Mucosa of rectum (tissue), 2 donors: Measurements from ENCODE around the gene UMODL1.
A peak's percentile ranks its signal among the peaks of the same experiment; 100 is the strongest.

Experiments
- H3K27ac ChIP-seq, 2 donors: one replicate each; pipeline ENCODE4 v1.7.0; 2013; ENCODE audit warnings: inconsistent platforms in 2 of 2, low read depth in 2 of 2, low read length in 2 of 2
- H3K27me3 ChIP-seq, 2 donors: one replicate each; pipeline ENCODE4 v1.7.0; 2013; ENCODE audit warnings: low read length in 2 of 2; ENCODE audit not compliant: control insufficient read depth in 2 of 2, insufficient read depth in 2 of 2
- H3K36me3 ChIP-seq, 2 donors: one replicate each; pipeline ENCODE4 v1.7.0; 2013; ENCODE audit warnings: low read length in 2 of 2; ENCODE audit not compliant: control insufficient read depth in 2 of 2, insufficient read depth in 2 of 2
- H3K4me1 ChIP-seq, 2 donors: one replicate each; pipeline ENCODE4 v1.7.0; 2013; ENCODE audit warnings: low read length in 2 of 2, mild to moderate bottlenecking in 1 of 2; ENCODE audit not compliant: control insufficient read depth in 2 of 2, insufficient read depth in 2 of 2
- H3K4me3 ChIP-seq, 2 donors: one replicate each; pipeline ENCODE4 v1.7.0; 2013; ENCODE audit warnings: low read length in 2 of 2
- H3K9ac ChIP-seq, 2 donors: one replicate each; pipeline ENCODE4 v1.7.0; 2013; ENCODE audit warnings: low read length in 2 of 2, low read depth in 1 of 2, mild to moderate bottlenecking in 1 of 2
- H3K9me3 ChIP-seq, 2 donors: one replicate each; pipeline ENCODE4 v1.7.0; 2013; ENCODE audit warnings: low read length in 2 of 2; ENCODE audit not compliant: control insufficient read depth in 2 of 2
- donor health status: healthy.
- donor health status: Normal muscosa, but diverticular disease.

Gene UMODL1

GRCh38 chr21:42162831-42163510, 91.9 kb downstream of the UMODL1 start:
- Histone ChIP-seq H3K9me3 (no peaks in the 10 kb centered on the region), H3K9ac (no peak overlapping the region), H3K4me3 (no peak overlapping the region), H3K36me3 (no peaks in the 10 kb centered on the region), H3K27ac (no peak overlapping the region), H3K4me1 (peaks cover 9 to 16% of the 10 kb centered on the region in 2 donors), H3K27me3 (no peaks in the 10 kb centered on the region)

GRCh38 chr21:42163511-42163863, 92.4 kb downstream of the UMODL1 start:
- Histone ChIP-seq H3K9ac (no peak overlapping the region), H3K27ac (no peak overlapping the region), H3K4me3 (no peak overlapping the region), H3K36me3 (no peaks in the 10 kb centered on the region), H3K9me3 (no peaks in the 10 kb centered on the region), H3K27me3 (no peaks in the 10 kb centered on the region), H3K4me1 (peaks cover 9 to 16% of the 10 kb centered on the region in 2 donors)

GRCh38 chr21:42164064-42164789, 93.1 kb downstream of the UMODL1 start:
- Histone ChIP-seq H3K9me3 (no peaks in the 10 kb centered on the region), H3K9ac (peak overlapping the region; percentile 30 to 54), H3K27me3 (no peaks in the 10 kb centered on the region), H3K36me3 (no peaks in the 10 kb centered on the region), H3K4me3 (peak overlapping the region in 1 of 2 donors; percentile 5), H3K4me1 (peaks cover 9 to 16% of the 10 kb centered on the region in 2 donors), H3K27ac (peak overlapping the region; percentile 84 to 87)

GRCh38 chr21:42164818-42165217, 93.7 kb downstream of the UMODL1 start:
- peaks cover 9 to 16% of the 10 kb centered on the region in 2 donors for H3K4me1 ChIP-seq
- H3K36me3 ChIP-seq: no peaks in the 10 kb centered on the region
- peak overlapping the region in 1 of 2 donors; percentile 5 for H3K4me3 ChIP-seq
- peak overlapping the region; percentile 30 to 54 for H3K9ac ChIP-seq
- H3K27ac ChIP-seq: peak overlapping the region; percentile 84 to 87
- H3K9me3 ChIP-seq: no peaks in the 10 kb centered on the region
- no peaks in the 10 kb centered on the region for H3K27me3 ChIP-seq

GRCh38 chr21:42165901-42166300, 94.8 kb downstream of the UMODL1 start:
- Histone ChIP-seq H3K9me3 (no peaks in the 10 kb centered on the region), H3K27ac (no peak overlapping the region), H3K4me1 (peaks cover 11 to 27% of the 10 kb centered on the region in 2 donors), H3K9ac (no peak overlapping the region), H3K27me3 (no peaks in the 10 kb centered on the region), H3K36me3 (no peaks in the 10 kb centered on the region), H3K4me3 (no peak overlapping the region)

GRCh38 chr21:42169758-42170157, 98.6 kb downstream of the UMODL1 start:
- Histone ChIP-seq H3K9ac (peak overlapping the region in 1 of 2 donors; percentile 2), H3K4me1 (peaks cover 6 to 24% of the 10 kb centered on the region in 2 donors), H3K36me3 (no peaks in the 10 kb centered on the region), H3K9me3 (no peaks in the 10 kb centered on the region), H3K27me3 (no peaks in the 10 kb centered on the region), H3K4me3 (no peak overlapping the region), H3K27ac (peak overlapping the region; percentile 85 to 91)

- Histone ChIP-seq H3K36me3 (no peaks in the 10 kb centered on the region), H3K27ac (peak overlapping the region; percentile 85 to 91), H3K9me3 (no peaks in the 10 kb centered on the region), H3K27me3 (peaks cover 0 to 2% of the 10 kb centered on the region in 2 donors), H3K4me3 (peak overlapping the region in 1 of 2 donors; percentile 26), H3K4me1 (peaks cover 5 to 20% of the 10 kb centered on the region in 2 donors), H3K9ac (peak overlapping the region; percentile 7 to 77)
Observed at GRCh38 chr21:42171091-42172053, 100.3 kb downstream of the UMODL1 start.

GRCh38 chr21:42172596-42173483, 101.7 kb downstream of the UMODL1 start:
- Histone ChIP-seq H3K4me3 (no peak overlapping the region), H3K9me3 (no peaks in the 10 kb centered on the region), H3K9ac (no peak overlapping the region), H3K27ac (no peak overlapping the region), H3K36me3 (no peaks in the 10 kb centered on the region), H3K4me1 (peaks cover 5 to 20% of the 10 kb centered on the region in 2 donors), H3K27me3 (peaks cover 0 to 2% of the 10 kb centered on the region in 2 donors)

GRCh38 chr21:42174173-42174572, 103.1 kb downstream of the UMODL1 start:
- no peak overlapping the region for H3K27ac ChIP-seq

More at GRCh38 chr21:42174173-42174572, 103.1 kb downstream of the UMODL1 start:
- Histone ChIP-seq H3K9me3 (no peaks in the 10 kb centered on the region), H3K27me3 (peaks cover 0 to 2% of the 10 kb centered on the region in 2 donors), H3K36me3 (no peaks in the 10 kb centered on the region), H3K4me3 (no peak overlapping the region), H3K4me1 (peaks cover 5 to 20% of the 10 kb centered on the region in 2 donors), H3K9ac (no peak overlapping the region)
